ENCODE results near the gene TOM1. TPM values are rescaled to one million over a fixed set of nuclear protein-coding genes. Genes with fewer than 3 reads are reported as not detected.

The TOM1 gene
- total RNA-seq, 2 donors from 2014 or later = 108 TPM

DNA sequence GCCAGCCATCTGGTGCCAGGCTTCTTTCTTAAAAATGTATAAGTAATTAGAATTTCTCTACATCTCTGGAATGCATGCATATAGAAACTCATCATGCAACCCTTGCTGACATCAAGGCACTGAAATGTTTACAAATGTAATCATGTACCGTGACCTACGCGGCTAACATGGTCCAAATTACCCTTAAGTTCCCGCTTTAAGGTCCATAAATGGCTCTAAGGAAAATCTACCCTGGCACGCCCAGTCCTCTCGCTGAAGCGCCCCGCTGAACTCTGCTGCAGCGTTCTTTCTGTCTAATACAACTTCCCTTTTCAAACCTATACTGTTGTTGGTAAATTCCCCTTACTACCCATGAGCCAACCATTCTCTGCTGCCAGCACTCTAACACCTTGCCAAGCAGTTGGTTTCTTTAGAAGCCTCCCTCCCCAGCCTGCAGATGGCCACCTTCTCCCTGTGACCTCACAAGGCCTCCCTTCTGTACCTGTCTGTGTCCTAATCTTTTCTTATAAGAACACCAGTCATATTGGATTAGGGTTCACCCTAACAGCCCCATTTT lies 67.7 kb downstream of the TOM1 start:
- TF ChIP-seq, protein P1, sequence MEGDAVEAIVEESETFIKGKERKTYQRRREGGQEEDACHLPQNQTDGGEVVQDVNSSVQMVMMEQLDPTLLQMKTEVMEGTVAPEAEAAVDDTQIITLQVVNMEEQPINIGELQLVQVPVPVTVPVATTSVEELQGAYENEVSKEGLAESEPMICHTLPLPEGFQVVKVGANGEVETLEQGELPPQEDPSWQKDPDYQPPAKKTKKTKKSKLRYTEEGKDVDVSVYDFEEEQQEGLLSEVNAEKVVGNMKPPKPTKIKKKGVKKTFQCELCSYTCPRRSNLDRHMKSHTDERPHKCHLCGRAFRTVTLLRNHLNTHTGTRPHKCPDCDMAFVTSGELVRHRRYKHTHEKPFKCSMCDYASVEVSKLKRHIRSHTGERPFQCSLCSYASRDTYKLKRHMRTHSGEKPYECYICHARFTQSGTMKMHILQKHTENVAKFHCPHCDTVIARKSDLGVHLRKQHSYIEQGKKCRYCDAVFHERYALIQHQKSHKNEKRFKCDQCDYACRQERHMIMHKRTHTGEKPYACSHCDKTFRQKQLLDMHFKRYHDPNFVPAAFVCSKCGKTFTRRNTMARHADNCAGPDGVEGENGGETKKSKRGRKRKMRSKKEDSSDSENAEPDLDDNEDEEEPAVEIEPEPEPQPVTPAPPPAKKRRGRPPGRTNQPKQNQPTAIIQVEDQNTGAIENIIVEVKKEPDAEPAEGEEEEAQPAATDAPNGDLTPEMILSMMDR (IDR thresholded peaks at IDR 0.05) = no peak
- Histone ChIP-seq H3K36me3 (no peaks in the 10 kb centered on the region), H3K4me1 (peaks cover 0 to 18% of the 10 kb centered on the region in 2 donors), H3K9me3 (no peaks in the 10 kb centered on the region), H3K27me3 (no peaks in the 10 kb centered on the region), H3K4me3 (no peak overlapping the region), H3K27ac (no peak overlapping the region)
- DNase-seq (ENCODE audit: low spot score) = no peak

DNA sequence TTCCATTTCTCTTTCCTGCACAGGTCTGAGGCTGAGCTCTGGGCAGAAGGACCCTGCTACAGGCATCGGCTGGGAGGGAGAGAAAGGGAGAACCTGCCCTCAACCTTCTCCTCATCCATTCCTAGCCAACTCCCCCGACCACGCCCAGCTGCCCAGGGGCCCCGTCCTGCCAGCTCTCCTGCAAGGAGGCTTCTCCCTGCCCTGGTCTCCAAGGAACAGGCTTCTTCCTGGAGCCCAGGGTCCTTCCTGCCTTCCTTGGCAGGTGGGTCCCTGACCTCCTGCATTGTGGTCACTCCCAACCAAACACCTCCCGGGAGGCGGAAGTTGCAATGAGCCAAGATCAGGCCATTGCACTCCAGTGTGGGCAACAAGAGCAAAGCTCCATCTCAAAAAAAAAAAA lies 68.7 kb downstream of the TOM1 start:
- H3K36me3 ChIP-seq = no peaks in the 10 kb centered on the region
- no peaks in the 10 kb centered on the region for H3K27me3 ChIP-seq
- DNase-seq (ENCODE audit: low spot score) = no peak
- no peak overlapping the region for H3K4me3 ChIP-seq
- no peaks in the 10 kb centered on the region for H3K9me3 ChIP-seq
- H3K27ac ChIP-seq = no peak overlapping the region
- H3K4me1 ChIP-seq = peaks cover 0 to 18% of the 10 kb centered on the region in 2 donors
- TF ChIP-seq, protein P1 (IDR thresholded peaks at IDR 0.05) = no peak

DNA sequence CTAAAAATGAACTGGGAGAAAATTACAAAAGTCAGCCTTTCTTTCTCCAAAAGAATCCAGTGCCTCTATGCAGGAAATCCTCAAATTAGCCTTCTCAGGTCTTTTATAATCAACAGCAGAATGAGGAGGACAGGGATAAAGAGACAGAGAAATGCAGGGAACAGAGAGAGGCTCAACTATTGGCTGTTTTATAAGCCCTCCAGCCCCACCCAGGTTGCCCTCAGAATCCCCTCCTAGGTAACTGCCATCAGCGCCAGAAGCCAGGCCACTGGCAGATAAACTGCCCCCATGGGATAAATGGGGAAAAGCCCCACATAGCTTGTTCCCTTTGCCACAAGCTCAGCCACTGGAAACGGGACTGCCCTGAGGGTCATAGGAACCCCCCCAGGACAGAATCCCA lies 70.3 kb downstream of the TOM1 start:
- TF ChIP-seq, protein P1 (IDR thresholded peaks at IDR 0.05) = no peak
- no peaks in the 10 kb centered on the region for H3K27me3 ChIP-seq
- no peaks in the 10 kb centered on the region for H3K36me3 ChIP-seq
- DNase-seq (ENCODE audit: low spot score) = no peak
- no peak overlapping the region for H3K27ac ChIP-seq
- no peak overlapping the region for H3K4me3 ChIP-seq
- peaks cover 0 to 18% of the 10 kb centered on the region in 2 donors for H3K4me1 ChIP-seq
- no peaks in the 10 kb centered on the region for H3K9me3 ChIP-seq

DNA sequence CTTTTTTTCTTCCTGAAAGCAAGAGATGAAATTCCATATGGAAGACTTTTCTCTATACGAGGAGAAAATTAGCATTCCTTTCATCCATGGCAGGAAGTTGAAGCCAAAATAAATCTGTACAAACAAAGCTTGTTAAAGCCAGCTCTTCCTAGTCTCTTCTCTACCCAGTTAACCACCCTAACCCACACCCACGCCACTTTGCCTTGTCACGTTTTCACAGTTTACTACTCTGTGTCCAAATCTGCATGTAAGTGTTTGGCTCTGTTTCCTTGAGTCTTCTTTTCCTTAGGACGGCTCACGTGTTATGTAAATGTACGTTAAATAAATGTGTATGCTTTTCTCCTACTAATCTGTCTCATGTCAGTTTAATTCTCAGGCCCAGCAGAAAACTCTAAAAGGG lies 74.1 kb downstream of the TOM1 start:
- DNase-seq (ENCODE audit: low spot score) = no peak
- Histone ChIP-seq H3K4me3 (no peak overlapping the region), H3K9me3 (no peaks in the 10 kb centered on the region), H3K4me1 (peaks cover 0 to 40% of the 10 kb centered on the region in 2 donors), H3K27me3 (no peaks in the 10 kb centered on the region), H3K27ac (no peak overlapping the region), H3K36me3 (no peaks in the 10 kb centered on the region)
- TF ChIP-seq, protein P1 (IDR thresholded peaks at IDR 0.05) = no peak

DNA sequence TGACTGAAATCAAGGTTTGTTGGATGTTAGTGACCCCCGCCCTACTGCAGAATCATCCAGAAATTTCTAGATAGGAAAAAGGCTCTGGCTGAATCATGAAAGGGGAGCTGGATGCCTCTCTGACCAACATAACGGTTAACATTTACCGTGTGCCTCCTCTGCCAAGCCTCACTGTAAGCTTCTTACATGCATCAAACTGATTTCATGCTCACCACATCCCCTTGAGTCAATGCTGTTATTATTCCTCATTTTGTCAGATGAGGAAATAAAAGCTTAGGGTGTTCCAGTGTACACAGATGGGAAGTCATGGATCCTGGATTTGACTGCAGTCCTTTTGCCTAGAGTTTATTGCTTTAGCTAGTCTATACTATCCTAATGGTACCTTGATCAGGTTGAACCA lies 75.3 kb downstream of the TOM1 start:
- H3K4me3 ChIP-seq = no peak overlapping the region
- H3K27me3 ChIP-seq = no peaks in the 10 kb centered on the region
- no peak for DNase-seq (ENCODE audit: low spot score)
- H3K4me1 ChIP-seq = peaks cover 0 to 32% of the 10 kb centered on the region in 2 donors
- peak overlapping the region in 1 of 2 donors; percentile 26 for H3K27ac ChIP-seq
- TF ChIP-seq, protein P1 (IDR thresholded peaks at IDR 0.05) = no peak
- no peaks in the 10 kb centered on the region for H3K9me3 ChIP-seq
- H3K36me3 ChIP-seq = no peaks in the 10 kb centered on the region

DNA sequence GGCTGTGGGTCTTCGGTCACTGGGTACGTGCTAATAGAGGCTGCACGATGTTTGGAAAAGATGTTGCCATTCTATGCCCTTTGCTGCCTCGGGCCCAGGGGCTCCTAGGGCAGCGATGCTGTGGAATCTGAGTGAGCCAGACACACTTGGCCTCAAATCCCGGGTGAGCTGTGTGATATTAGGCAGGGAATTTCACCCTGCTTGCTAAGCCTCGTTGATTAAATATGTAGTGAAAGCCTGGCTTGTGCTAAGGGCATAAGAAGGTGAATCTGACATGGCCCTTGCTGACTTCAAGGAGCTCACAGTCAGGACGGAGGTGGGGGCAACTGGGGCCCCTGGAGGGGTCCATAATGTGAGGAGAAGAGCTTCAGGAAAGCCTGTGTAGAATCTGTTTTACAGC lies 75.8 kb downstream of the TOM1 start:
- Histone ChIP-seq H3K9me3 (no peaks in the 10 kb centered on the region), H3K4me3 (no peak overlapping the region), H3K36me3 (no peaks in the 10 kb centered on the region), H3K4me1 (peaks cover 0 to 31% of the 10 kb centered on the region in 2 donors), H3K27ac (peak overlapping the region in 1 of 2 donors; percentile 26), H3K27me3 (no peaks in the 10 kb centered on the region)
- TF ChIP-seq, protein P1 (IDR thresholded peaks at IDR 0.05) = no peak
- DNase-seq (ENCODE audit: low spot score) = no peak

Data from right atrium auricular region (tissue), 2 donors.